Hair follicular keratinocyte (primary cell): ENCODE data around the gene ZBTB7C. TPM values are rescaled to one million over a fixed set of nuclear protein-coding genes. Genes with fewer than 3 reads are reported as not detected.

Experiments
- total RNA-seq: library from RNA; depleted of rRNA; stranded (reverse); fragments of >200 nt; gene quantifications from 2 replicates; pipeline ENCODE4 v1.2.3, GENCODE V29; 2015

ZBTB7C gene
- total RNA-seq, result 0.04 and 0.23 TPM in 2 replicates

DNA sequence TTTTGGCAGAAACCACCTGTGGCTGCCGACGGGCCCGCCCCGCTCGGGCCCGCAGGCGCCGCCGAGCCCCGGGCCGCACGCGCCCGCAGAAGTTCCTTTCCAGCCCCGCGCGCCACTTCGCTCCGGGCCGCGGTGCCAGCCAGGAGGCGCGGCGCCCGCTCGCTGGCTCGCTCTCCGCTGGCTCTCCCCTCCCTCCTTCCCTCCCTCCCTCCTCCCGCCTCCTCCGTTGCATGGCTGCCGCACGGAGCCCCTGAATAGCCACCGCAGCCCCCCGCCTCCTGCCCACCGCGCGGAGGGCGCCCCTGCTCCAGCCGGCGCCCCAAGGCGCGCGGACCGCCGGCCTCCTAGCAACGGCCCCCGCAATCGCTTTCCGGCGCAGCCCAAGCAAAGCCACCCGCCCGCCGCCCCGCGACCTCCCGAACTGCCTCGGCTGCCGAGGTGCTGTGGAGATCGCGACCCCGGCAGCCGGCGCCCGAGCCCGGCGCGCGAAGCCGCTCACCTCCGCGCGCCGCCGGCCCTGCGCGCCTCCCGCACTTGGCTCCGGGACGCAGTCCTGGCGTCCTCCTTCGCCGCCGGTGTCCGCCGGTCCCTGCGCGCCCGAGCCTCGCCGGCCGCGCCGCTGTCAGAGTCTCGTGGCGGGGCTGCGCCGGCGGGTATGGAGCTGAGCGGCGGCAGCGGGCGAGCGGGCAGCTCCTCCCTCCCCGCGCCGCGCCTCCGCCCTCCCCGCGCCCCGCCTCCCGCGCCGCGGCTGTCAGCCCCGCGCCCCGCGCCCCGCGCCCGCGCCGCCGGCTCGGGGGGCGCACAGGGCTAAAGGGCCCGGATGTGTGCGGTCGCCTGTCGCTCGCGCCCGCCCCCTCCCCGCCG is at the start of gene ZBTB7C:
ZBTB7C (minus strand) TSS at position 657 of the 864 bp plus-strand sequence.

Other genes starting within 250 kb of the ZBTB7C start
- gene CTIF, start 129.6 kb upstream of the ZBTB7C start, total RNA-seq, result 9.4 and 14.1 TPM in 2 replicates